ENCODE data around the gene LRRIQ1. TPM values are rescaled to one million over a fixed set of nuclear protein-coding genes. Genes with fewer than 3 reads are reported as not detected.

LRRIQ1 gene
- total and polyA plus RNA-seq, 4 donors, result 0.05 to 0.08 TPM; not detected in 2

- WGBS, result 0% methylated on average over 1 of the region's 1 CpG
- no peak overlapping the region for H3K27ac ChIP-seq (ENCODE audit: low read depth in 1 of 2, low read length in 2 of 2)
- no peak overlapping the region for H3K4me3 ChIP-seq (ENCODE audit: low read depth in 1 of 3, low read length in 3 of 3)
- no peaks in the 10 kb centered on the region for H3K9me3 ChIP-seq (ENCODE audit: control insufficient read depth in 4 of 4, low read length in 3 of 4)
- no peaks in the 10 kb centered on the region for H3K4me1 ChIP-seq (ENCODE audit: control insufficient read depth in 4 of 4, insufficient read depth in 4 of 4, low read length in 3 of 4)
- no peaks in the 10 kb centered on the region for H3K27me3 ChIP-seq (ENCODE audit: control insufficient read depth in 4 of 4, insufficient read depth in 4 of 4, low read length in 3 of 4)
- no peak for TF ChIP-seq ATF3 (IDR thresholded peaks at IDR 0.05)
- TF ChIP-seq HNF4A (conservative IDR thresholded peaks at IDR 0.05), result no peak
- no peak for TF ChIP-seq ZBTB33 (IDR thresholded peaks at IDR 0.05)
- TF ChIP-seq HNF4G (IDR thresholded peaks at IDR 0.05), result no peak
- TF ChIP-seq RAD21 (IDR thresholded peaks at IDR 0.05), result peak; percentile 69 to 71
- TF ChIP-seq EGR1 (IDR thresholded peaks at IDR 0.05; ENCODE audit: low read depth in 2 of 2), result no peak
- TF ChIP-seq NR2F2 (IDR thresholded peaks at IDR 0.05), result no peak
- TF ChIP-seq FOXA1 (IDR thresholded peaks at IDR 0.05), result no peak
- no peak for TF ChIP-seq TAF1 (conservative IDR thresholded peaks at IDR 0.05)
- TF ChIP-seq CTCF (IDR thresholded peaks at IDR 0.05; ENCODE audit: low read depth, low read length, missing input control), result peak; percentile 23
- H3K36me3 ChIP-seq (ENCODE audit: control insufficient read depth in 4 of 4, insufficient read depth in 3 of 4, low read depth in 1 of 4, low read length in 3 of 4), result no peaks in the 10 kb centered on the region
- H3K9ac ChIP-seq (ENCODE audit: low read depth in 1 of 2, low read length in 2 of 2), result no peak overlapping the region
- DNase-seq (ENCODE audit: low spot score), result no peak
These were observed 40.7 kb downstream of the LRRIQ1 start for GRCh38 chr12:85076688-85077430.

- Histone ChIP-seq H3K36me3 (ENCODE audit: control insufficient read depth in 4 of 4, insufficient read depth in 3 of 4, low read depth in 1 of 4, low read length in 3 of 4) (no peaks in the 10 kb centered on the region), H3K4me1 (ENCODE audit: control insufficient read depth in 4 of 4, insufficient read depth in 4 of 4, low read length in 3 of 4) (no peaks in the 10 kb centered on the region), H3K27me3 (ENCODE audit: control insufficient read depth in 4 of 4, insufficient read depth in 4 of 4, low read length in 3 of 4) (peaks cover 0 to under 1% (median 0%) of the 10 kb centered on the region in 4 donors), H3K4me3 (ENCODE audit: low read depth in 1 of 3, low read length in 3 of 3) (no peak overlapping the region), H3K27ac (ENCODE audit: low read depth in 1 of 2, low read length in 2 of 2) (no peak overlapping the region), H3K9ac (ENCODE audit: low read depth in 1 of 2, low read length in 2 of 2) (no peak overlapping the region), H3K9me3 (ENCODE audit: control insufficient read depth in 4 of 4, low read length in 3 of 4) (no peaks in the 10 kb centered on the region)
- WGBS, result 73% methylated on average over 5 of the region's 5 CpGs
- no peak for DNase-seq (ENCODE audit: low spot score)
- TF ChIP-seq ATF3 (IDR thresholded peaks at IDR 0.05) (no peak), TAF1 (conservative IDR thresholded peaks at IDR 0.05) (no peak), REST (IDR thresholded peaks at IDR 0.05) (no peak), EGR1 (IDR thresholded peaks at IDR 0.05; ENCODE audit: low read depth in 2 of 2) (no peak)
These were observed 48.9 kb downstream of the LRRIQ1 start for GRCh38 chr12:85085066-85085465.

Data from liver (tissue), 9 donors.